ENCODE measurements around the gene DALRD3. TPM values are rescaled to one million over a fixed set of nuclear protein-coding genes. Genes with fewer than 3 reads are reported as not detected.
"Not testable (repeated sequence)": the region's sequence is repeated elsewhere in the genome, so short reads cannot be mapped to it uniquely, and the experiment has no call there.

DALRD3 gene
- total and polyA plus RNA-seq, 8 donors = 23.6 to 67.4 (median 60.5) TPM

DNA sequence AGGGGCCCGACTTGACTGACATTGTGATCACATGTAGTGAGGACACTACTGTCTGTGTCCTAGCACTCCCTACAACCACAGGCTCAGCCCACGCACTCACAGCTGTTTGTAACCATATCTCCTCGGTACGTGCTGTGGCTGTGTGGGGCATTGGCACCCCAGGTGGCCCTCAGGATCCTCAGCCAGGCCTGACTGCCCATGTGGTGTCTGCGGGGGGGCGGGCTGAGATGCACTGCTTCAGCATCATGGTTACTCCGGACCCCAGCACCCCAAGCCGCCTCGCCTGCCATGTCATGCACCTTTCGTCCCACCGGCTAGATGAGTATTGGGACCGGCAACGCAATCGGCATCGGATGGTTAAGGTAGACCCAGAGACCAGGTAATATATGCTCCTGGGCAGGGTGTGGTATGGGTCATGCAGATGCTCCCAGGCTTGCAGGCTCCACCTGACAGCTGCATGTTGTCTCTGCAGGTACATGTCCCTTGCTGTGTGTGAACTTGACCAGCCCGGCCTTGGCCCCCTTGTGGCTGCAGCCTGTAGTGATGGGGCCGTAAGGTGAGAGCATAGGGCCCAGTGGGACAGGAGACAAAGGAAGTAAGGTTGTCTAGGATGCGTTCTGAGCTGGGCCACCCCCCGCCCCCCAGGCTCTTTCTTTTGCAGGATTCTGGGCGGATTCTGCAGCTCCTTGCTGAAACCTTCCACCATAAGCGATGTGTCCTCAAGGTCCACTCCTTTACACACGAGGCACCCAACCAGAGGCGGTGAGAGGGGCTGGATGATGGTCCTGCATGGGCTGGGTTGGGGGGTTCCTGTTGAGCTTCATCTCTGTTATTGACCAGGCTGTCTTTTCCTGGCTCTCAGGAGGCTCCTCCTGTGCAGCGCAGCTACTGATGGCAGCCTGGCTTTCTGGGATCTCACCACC lies 4.4 kb downstream of the DALRD3 start:
- no peaks in the 10 kb centered on the region for H3K9me3 ChIP-seq
- intact Hi-C loops (cut with DNase I) = no loop called here
- peaks cover 0 to 58% of the 10 kb centered on the region in 2 donors for H3K36me3 ChIP-seq

GRCh38 chr3:49013113-49013737 lies 5.2 kb downstream of the DALRD3 start:
- Histone ChIP-seq H3K36me3 (peaks cover 0 to 58% of the 10 kb centered on the region in 2 donors), H3K4me3 (no peak overlapping the region), H3K9me3 (no peaks in the 10 kb centered on the region), H3K27ac (no peak overlapping the region), H3K27me3 (no peaks in the 10 kb centered on the region), H3K4me1 (peaks cover 5 to 27% of the 10 kb centered on the region in 2 donors)
- intact Hi-C loops (cut with DNase I) = no loop called here
- ATAC-seq (no peak), DNase-seq (no peak)
- TF ChIP-seq, protein P1, sequence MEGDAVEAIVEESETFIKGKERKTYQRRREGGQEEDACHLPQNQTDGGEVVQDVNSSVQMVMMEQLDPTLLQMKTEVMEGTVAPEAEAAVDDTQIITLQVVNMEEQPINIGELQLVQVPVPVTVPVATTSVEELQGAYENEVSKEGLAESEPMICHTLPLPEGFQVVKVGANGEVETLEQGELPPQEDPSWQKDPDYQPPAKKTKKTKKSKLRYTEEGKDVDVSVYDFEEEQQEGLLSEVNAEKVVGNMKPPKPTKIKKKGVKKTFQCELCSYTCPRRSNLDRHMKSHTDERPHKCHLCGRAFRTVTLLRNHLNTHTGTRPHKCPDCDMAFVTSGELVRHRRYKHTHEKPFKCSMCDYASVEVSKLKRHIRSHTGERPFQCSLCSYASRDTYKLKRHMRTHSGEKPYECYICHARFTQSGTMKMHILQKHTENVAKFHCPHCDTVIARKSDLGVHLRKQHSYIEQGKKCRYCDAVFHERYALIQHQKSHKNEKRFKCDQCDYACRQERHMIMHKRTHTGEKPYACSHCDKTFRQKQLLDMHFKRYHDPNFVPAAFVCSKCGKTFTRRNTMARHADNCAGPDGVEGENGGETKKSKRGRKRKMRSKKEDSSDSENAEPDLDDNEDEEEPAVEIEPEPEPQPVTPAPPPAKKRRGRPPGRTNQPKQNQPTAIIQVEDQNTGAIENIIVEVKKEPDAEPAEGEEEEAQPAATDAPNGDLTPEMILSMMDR (IDR thresholded peaks at IDR 0.05) = no peak

More for the DNA sequence above, 4.4 kb downstream of the DALRD3 start:
- Histone ChIP-seq H3K27ac (no peak overlapping the region), H3K4me3 (no peak overlapping the region), H3K27me3 (no peaks in the 10 kb centered on the region), H3K4me1 (peaks cover 8 to 23% of the 10 kb centered on the region in 2 donors)
- no peak for DNase-seq
- TF ChIP-seq, protein P1 (IDR thresholded peaks at IDR 0.05) = peak; percentile 37 to 54
- no peak for ATAC-seq

GRCh38 chr3:49012441-49013017 lies 5.9 kb downstream of the DALRD3 start:
- TF ChIP-seq, protein P1 (IDR thresholded peaks at IDR 0.05) = no peak
- intact Hi-C loops (cut with DNase I) = no loop called here
- Histone ChIP-seq H3K4me1 (peaks cover 4 to 27% of the 10 kb centered on the region in 2 donors), H3K4me3 (no peak overlapping the region), H3K27me3 (no peaks in the 10 kb centered on the region), H3K9me3 (no peaks in the 10 kb centered on the region), H3K27ac (no peak overlapping the region), H3K36me3 (peaks cover 0 to 58% of the 10 kb centered on the region in 2 donors)
- DNase-seq (no peak), ATAC-seq (no peak)

DNA sequence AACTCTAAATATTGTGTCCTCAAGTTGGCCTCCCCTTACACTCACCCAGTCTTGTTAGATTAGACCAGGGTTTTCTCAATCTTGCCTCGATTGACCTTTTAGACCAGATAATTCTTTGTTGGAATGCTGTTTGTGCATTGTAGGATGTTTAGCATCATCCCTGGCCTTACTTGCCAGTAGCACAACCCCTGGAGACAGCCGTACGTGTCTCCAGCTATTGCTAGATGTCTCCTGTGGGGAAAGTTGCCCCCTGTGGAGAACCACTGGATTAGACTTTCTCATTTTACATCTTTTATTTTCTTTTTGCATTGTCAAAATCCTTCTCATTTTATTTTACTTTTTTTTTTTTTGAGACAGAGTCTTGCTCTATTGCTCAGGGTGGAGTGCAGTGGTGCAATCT lies 9.0 kb downstream of the DALRD3 start:
- H3K4me1 ChIP-seq = peaks cover 6 to 29% of the 10 kb centered on the region in 2 donors
- H3K27ac ChIP-seq = no peak overlapping the region
- no peak overlapping the region for H3K4me3 ChIP-seq
- TF ChIP-seq, protein P1 (IDR thresholded peaks at IDR 0.05) = no peak
- peaks cover 0 to 34% of the 10 kb centered on the region in 2 donors for H3K36me3 ChIP-seq
- no peak for DNase-seq
- no peaks in the 10 kb centered on the region for H3K27me3 ChIP-seq
- ATAC-seq = no peak
- H3K9me3 ChIP-seq = no peaks in the 10 kb centered on the region
- intact Hi-C loops (cut with DNase I) = no loop called here

DNA sequence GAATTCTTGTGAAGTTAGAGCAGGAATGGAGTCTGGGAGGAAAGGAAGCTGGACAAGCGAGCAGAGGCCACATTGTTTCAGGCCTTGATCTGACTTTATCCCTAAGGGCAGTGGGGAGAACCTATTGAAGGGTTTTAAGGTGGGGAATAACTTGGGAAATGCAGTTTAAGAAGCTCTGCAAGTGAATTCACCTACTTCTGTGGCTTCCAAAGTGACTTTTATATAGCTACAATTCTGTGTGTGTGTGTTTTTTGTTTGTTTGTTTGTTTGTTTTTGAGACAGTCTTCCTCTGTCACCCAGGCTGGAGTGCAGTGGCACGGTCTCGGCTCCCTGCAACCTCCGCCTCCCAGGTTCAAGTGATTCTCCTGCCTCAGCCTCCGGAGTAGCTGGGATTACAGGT lies 9.8 kb downstream of the DALRD3 start:
- peaks cover 0 to 26% of the 10 kb centered on the region in 2 donors for H3K36me3 ChIP-seq
- H3K4me3 ChIP-seq = peak overlapping the region in 1 of 2 donors; percentile 98
- intact Hi-C loops (cut with DNase I); H3K27me3 ChIP-seq; ATAC-seq; H3K9me3 ChIP-seq; DNase-seq: not testable (repeated sequence)
- H3K27ac ChIP-seq = peak overlapping the region; percentile 95 to 98
- peaks cover 6 to 29% of the 10 kb centered on the region in 2 donors for H3K4me1 ChIP-seq
